NCI-H2171 (cell line): ENCODE measurements around the gene PSME1.

Experiments used
- DNase-seq: peaks from one replicate; lab custom pipeline; 2025; lab: John Stamatoyannopoulos, UW

Gene PSME1

DNA sequence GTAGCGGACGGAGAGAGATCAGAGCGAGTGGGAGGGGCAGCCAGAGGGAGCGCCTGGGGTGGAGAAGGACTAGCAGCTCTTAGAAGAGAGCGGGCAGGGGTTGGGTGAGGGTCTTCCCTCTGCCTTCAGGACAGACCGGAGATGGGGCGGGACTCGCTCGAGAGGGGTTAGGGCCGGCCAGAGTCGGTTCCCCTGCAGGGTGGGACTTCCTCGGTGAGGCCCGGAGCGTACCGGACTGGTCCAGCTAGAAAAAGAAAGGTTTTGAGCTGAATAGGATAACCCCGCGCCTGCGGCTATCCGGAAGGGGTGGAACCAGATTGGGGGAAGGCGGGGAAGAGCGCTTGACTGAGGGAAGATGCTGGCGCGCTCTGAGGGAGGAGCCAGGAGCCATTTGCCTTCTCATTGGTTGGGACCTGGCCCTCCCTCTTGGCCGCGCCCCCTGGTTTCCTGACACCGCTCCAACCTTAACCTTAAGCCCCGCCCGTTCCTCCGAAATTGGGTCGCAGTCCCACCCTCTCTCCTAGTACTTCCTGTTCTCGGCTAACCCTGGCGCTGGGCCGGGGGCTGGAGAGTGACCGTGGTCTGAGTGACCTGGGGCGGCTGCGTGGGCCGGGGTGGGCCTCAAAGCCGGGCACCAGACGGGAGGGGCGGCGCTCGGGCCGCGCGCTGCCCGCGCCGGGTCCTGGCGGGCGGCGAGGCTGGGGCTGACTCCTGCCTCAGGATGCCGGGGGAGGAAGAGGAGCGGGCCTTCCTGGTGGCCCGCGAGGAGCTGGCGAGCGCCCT, 11.2 kb downstream of the PSME1 start, which contains the start of gene RNF31:
TSS of gene RNF31 (plus strand) at position 521 of the 783 bp plus-strand sequence. CDS start at position 722, 201 bp downstream.
- DNase-seq = peak; percentile 99

DNA sequence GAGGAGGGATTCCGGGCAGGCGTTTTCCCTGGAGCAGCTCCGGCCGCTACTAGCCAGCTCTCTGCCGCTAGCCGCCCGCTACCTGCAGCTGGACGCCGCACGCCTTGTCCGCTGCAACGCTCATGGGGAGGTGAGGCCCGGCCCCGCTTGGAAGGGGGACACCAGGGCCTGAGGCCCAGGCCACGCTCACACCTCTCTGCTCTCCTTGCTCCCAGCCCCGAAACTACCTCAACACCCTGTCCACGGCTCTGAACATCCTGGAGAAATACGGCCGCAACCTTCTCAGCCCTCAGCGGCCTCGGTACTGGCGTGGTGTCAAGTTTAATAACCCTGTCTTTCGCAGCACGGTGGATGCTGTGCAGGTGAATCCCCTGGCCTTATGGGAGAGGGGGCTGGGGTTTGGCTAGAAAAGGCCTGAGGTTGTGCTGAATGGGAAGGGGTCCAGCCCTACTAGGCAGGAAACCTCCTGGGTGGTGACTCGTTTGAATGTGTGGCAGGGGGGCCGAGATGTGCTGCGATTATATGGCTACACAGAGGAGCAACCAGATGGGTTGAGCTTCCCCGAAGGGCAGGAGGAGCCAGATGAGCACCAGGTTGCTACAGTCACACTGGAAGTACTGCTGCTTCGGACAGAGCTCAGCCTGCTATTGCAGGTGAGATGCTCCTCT, 11.9 kb downstream of the PSME1 start:
- DNase-seq = no peak

DNA sequence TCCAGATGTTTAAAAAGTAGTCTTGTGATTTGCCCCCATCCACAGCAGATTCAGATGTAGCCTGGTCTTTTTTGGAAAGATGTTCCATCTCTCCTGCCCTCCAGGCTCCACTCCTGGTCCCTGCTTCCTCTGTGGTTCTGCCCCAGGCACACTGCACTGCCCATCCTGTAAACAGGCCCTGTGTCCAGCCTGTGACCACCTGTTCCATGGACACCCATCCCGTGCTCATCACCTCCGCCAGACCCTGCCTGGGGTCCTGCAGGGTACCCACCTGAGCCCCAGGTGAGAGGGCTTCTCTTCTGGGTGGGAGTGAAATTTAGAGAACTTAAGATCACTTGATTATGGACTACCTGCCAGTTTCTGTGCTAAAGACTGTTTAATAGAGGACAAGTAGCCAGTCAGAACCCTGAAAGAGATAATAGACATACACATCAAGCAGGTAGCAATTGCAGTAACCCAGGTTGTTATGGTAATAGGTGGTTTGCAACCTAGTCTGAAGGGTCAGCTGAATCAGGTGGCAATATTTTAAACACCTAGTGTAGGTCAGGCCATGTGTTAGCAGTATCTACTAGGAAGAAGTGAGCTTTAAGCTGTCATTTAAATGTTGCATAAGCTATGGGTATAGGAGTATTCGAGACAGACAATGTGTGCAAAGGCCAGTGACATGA, 13.4 kb downstream of the PSME1 start:
- no peak for DNase-seq

DNA sequence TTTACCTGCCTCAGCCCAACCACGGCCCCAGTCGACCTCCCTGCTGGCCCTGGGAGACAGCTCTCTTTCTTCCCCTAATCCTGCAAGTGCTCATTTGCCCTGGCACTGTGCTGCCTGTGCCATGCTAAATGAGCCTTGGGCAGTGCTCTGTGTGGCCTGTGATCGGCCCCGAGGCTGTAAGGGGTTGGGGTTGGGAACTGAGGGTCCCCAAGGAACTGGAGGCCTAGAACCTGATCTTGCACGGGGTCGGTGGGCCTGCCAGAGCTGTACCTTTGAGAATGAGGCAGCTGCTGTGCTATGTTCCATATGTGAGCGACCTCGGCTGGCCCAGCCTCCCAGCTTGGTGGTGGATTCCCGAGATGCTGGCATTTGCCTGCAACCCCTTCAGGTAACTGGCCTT, 14.1 kb downstream of the PSME1 start:
- no peak for DNase-seq

DNA sequence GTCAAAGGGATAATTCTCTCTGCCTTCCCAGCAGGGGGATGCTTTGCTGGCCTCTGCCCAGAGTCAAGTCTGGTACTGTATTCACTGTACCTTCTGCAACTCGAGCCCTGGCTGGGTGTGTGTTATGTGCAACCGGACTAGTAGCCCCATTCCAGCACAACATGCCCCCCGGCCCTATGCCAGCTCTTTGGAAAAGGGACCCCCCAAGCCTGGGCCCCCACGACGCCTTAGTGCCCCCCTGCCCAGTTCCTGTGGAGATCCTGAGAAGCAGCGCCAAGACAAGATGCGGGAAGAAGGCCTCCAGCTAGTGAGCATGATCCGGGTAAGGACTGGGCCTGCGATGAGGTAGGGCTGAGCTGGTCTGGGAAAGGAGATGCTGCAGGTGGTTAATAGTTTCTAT, 14.6 kb downstream of the PSME1 start:
- no peak for DNase-seq

DNA sequence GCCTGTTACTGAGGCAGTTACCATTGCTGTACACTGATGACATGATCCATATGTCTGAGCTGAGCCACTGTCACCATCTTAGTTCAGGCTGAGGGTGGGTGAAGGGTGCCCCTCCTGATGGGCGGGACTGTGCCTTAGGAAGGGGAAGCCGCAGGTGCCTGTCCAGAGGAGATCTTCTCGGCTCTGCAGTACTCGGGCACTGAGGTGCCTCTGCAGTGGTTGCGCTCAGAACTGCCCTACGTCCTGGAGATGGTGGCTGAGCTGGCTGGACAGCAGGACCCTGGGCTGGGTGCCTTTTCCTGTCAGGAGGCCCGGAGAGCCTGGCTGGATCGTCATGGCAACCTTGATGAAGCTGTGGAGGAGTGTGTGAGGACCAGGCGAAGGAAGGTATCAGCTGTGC, 15.0 kb downstream of the PSME1 start:
- no peak for DNase-seq

DNA sequence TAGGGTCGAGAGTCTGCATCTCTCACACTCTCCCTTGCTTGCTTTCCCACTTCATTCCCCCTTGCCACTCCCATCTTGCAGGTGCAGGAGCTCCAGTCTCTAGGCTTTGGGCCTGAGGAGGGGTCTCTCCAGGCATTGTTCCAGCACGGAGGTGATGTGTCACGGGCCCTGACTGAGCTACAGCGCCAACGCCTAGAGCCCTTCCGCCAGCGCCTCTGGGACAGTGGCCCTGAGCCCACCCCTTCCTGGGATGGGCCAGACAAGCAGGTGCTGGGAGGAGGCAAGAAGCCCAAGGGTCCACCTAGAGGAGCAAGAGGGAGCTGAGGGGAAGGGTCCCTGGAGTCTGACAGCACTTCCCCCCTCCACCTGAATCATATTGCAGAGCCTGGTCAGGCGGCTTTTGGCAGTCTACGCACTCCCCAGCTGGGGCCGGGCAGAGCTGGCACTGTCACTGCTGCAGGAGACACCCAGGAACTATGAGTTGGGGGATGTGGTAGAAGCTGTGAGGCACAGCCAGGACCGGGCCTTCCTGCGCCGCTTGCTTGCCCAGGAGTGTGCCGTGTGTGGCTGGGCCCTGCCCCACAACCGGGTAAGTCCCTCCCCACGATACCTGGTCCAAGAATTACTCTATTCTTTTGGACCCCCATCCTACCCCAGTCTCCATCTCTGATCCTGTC, 15.5 kb downstream of the PSME1 start:
- DNase-seq = no peak

DNA sequence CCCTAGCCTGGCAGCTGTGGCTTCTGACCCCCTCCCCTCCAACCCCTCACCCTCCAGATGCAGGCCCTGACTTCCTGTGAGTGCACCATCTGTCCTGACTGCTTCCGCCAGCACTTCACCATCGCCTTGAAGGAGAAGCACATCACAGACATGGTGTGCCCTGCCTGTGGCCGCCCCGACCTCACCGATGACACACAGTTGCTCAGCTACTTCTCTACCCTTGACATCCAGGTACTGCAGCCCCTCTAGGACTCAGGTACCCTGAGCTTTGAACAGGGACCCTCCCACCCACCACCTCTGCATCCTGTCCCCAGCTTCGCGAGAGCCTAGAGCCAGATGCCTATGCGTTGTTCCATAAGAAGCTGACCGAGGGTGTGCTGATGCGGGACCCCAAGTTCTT, 19.1 kb downstream of the PSME1 start:
- no peak for DNase-seq

DNA sequence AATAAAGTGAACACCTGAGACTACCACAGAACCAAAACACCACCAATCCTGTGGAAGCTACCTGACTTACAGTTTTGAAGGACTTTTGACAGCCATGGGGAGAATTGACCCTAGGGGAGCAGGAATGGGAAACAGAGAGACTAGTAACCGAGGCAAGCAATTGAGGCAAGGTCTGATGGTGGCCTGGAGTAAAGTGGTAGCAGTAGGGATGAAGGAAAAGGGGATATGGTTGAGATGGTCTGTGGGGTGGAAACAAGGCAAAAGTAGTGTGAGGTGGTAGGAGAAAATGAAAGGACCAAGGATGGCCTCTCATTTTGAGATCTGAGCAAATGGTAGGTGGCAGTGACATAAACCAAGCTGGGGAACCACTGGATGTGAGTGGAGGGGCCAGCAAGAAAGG, 20.8 kb downstream of the PSME1 start:
- DNase-seq = no peak

DNA sequence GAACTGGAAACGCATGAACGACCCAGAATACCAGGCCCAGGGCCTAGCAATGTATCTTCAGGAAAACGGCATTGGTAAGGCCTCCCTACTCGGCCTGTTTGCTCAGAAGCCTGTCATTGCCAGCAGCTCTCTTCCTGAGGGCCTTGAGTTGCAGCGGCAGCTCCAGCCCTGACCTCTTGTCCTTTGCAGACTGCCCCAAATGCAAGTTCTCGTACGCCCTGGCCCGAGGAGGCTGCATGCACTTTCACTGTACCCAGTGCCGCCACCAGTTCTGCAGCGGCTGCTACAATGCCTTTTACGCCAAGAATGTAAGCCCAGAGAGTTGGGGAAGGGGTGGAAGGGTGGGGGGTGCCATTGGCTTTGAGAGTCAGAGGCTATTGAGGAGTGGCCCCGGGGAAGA, 21.3 kb downstream of the PSME1 start:
- no peak for DNase-seq

DNA sequence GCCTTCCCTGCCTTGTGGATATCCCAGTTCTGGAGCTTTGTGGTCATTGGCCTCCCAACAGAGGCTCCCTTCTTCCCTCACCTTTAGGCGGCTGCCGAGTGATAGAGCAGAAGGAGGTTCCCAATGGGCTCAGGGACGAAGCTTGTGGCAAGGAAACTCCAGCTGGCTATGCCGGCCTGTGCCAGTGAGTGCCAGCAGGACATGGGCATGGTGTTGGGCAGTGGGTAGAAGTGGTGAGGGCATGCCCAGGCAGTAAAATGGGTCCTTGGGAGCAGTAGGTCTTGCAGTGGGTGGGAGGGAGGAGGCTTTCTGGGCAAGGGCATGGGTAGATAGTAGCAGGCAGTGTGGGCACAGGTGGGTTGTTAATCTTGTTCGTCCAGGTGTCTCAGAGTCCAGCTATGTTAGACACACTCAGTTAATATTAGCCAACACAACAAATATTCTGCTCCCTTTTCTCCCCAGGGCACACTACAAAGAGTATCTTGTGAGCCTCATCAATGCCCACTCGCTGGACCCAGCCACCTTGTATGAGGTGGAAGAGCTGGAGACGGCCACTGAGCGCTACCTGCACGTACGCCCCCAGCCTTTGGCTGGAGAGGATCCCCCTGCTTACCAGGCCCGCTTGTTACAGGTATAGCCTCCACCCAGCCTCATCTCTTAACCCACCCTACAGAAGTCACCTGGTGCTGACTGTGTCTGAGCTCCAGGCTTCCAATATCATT, 23.9 kb downstream of the PSME1 start:
- no peak for DNase-seq

DNA sequence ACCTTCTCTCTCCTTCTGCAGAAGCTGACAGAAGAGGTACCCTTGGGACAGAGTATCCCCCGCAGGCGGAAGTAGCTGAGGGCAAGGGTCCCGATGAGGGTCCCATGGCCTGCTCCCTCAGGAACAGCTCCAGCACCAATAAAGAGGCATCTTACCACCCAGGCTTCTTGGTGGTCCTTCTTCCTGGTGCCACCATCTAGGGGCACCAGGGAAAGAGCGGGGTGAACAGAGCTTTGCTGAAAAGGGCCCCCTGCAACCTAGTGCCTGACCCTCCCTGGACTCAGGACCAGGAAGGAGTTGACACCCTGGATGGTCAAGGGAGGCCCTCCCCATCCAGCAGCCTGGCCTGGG, 24.5 kb downstream of the PSME1 start:
- no peak for DNase-seq

DNA sequence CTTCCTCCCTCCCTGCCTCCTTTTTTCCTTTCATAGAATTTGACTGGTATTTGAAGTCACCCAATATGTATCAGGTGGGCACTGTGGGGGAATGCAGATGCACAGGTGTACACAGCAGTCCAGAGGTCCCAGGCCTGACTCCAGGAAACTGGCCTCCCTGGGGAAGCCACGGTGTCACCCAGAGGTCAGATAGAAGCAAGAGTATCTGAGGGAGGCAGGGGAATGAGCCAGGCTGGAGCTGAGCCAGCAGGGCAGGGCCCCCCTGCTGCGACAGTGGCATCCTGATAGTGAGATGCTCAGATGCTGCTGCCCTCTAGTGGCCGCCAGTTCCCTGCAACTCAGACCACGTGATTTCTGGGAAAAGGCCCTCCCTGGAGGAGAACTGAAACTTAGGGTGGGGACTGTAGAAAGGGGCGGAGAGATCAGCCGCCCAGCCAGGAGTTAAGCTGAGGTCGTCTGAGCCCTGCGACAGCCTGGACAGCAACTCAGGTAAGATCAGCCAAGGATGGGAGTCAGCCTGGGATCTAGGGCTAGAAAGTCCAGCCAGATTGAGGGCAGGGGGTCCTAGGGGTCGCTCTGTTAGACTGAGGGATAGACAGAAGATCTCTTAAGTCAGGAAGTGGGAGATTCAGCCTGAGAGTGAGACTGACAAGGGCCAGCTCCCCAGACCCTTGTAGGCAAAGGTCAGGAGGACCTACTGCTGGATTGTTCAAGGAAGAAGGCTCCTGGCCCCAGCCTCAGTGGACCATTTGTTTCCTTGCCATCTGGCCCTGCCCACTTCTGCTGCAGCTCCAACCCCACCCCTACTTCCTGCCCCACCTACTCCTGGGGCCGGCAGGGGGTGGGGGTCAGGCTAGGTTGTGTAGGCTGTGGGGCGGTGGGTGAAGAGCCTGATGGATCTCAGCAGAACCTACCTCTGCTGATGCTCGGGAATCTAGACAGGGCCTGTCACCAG, 25.1 kb downstream of the PSME1 start, which contains the start of gene IRF9:
TSS of gene IRF9 (plus strand) at position 416 of the 955 bp plus-strand sequence. CDS start 880 bp downstream, outside the sequence.
- DNase-seq = peak; percentile 90

DNA sequence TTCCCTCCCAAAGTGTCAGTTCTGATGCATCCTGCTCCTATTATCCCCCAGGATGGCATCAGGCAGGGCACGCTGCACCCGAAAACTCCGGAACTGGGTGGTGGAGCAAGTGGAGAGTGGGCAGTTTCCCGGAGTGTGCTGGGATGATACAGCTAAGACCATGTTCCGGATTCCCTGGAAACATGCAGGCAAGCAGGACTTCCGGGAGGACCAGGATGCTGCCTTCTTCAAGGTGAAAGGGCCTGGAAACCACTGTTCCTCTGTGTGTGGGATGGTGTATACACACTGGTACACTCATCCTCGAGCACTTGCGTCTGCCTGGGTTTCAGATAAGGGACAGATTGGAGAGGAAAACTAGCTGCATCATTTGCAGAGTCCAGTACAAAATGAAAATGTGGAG, 26.1 kb downstream of the PSME1 start:
- no peak for DNase-seq

DNA sequence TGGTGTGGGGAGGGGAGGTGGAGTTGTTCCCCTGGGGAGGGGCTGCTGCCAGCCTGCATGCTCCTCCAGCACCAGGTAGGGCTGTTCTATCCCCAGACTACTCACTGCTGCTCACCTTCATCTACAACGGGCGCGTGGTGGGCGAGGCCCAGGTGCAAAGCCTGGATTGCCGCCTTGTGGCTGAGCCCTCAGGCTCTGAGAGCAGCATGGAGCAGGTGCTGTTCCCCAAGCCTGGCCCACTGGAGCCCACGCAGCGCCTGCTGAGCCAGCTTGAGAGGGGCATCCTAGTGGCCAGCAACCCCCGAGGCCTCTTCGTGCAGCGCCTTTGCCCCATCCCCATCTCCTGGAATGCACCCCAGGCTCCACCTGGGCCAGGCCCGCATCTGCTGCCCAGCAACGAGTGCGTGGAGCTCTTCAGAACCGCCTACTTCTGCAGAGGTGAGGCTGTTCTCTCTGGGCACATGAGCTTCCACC, 28.6 kb downstream of the PSME1 start:
- DNase-seq = no peak

DNA sequence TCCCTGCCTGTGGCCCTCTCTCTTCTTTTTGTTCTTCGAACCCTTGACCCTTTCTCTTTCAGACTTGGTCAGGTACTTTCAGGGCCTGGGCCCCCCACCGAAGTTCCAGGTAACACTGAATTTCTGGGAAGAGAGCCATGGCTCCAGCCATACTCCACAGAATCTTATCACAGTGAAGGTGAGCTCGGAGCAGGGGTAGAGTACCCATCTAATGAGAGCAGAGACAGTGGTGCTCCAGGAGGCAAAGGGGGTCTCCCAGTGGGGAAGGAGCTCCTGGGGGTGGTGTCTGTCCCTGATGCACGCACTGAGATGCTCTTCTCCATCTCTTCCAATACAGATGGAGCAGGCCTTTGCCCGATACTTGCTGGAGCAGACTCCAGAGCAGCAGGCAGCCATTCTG, 29.8 kb downstream of the PSME1 start:
- no peak for DNase-seq

DNA sequence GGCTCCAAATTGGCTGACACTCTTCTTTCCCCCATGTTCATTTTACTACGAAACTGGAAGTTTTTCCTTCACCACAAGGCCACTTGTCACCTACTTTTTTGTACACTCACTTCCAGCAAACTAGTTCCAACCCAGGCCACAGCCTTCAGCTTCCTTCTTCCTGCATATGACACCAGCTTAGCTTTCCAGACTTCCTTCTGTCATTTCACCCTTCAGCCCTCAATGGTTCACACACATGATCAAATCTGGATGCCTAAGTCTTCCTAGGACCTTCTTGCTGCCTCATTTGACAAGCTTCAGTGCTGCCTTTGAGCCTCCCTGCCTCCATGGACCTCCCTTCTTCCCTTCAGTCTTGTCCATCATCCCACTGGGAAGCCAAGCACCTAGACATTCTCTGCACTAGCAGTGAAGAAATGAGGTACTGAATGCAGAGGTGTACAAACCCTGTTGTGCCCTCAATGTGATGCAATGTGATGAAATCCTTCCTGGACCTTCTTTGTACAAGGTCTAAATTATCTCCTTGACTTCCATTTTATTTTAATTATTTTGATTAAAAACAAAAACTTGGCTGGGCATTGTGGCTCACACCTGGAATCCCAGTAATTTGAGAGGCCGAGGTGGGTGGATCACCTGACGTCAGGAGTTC, 31.6 kb downstream of the PSME1 start:
- DNase-seq = no peak

DNA sequence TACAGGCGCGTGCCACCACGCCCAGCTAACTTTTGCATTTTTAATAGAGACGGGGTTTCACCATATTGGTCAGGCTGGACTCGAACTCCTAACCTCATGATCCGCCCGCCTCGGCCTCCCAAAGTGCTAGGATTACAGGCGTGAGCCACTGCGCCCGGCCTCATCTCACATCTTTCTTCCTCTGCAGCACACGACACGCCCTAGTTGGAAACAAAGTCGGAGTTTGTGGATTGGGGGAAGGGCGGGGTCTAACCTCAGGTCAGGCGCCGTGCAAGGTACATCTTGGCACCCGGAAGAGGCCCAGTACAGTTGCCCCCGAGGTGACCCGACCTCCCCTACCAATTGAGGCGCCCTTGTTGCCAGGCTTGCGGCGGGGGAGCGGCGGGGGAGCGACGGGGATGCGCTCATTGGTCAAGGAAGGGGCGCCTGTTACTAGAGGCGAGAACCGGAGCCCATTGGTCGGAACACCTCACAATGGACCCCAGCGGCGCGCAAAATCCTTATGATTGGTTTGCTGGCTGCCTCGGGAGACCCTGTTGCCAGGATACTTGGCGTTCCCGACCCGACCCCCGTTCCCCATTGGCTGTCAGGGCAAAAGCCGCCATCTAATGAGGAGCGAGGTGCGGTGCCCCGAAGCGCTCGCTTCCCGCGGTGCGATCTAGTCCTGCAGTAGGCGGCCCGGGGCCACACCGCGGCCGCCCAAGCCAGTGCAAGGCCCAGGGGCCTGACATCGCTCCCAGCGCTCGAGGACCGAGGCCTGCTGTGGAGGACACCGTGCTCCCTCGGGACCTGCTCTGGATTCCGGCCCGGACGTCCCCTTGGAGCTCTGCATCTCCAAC, 35.6 kb downstream of the PSME1 start, which contains the start of gene REC8:
TSS of gene REC8 (plus strand) at position 659 of the 839 bp plus-strand sequence. CDS start 473 bp downstream, outside the sequence.
- DNase-seq = peak; percentile 100
